ENCODE data around the gene USP5. TPM values are rescaled to one million over a fixed set of nuclear protein-coding genes. Genes with fewer than 3 reads are reported as not detected.

The USP5 gene
- total and polyA plus RNA-seq, 2 of the 8 experiments (the other 6 are each of a cell fraction or from before 2014, with no cell fraction given): 66.5 to 148 TPM

GRCh38 chr12:6873094-6874014 is 21.4 kb downstream of the USP5 start, which contains the start of gene SPSB2 (continued):
- no peak for TF ChIP-seq CHD7 (IDR thresholded peaks at IDR 0.05; ENCODE audit: insufficient replicate concordance, low read length)
- TF ChIP-seq USF2 (IDR thresholded peaks at IDR 0.05; ENCODE audit: low read length): no peak
- TF ChIP-seq POU5F1 (IDR thresholded peaks at IDR 0.05; ENCODE audit: low read depth, low read length): no peak
- TF ChIP-seq PHF8 (conservative IDR thresholded peaks at IDR 0.05; ENCODE audit: low read depth, low read length): peak; percentile 20
- TF ChIP-seq RBBP5 (IDR thresholded peaks at IDR 0.05; ENCODE audit: borderline replicate concordance, low read depth, low read length): no peak
- TF ChIP-seq ASH2L (IDR thresholded peaks at IDR 0.05; ENCODE audit: low read length): peak; percentile 55
- TF ChIP-seq KDM1A (IDR thresholded peaks at IDR 0.05; ENCODE audit: borderline replicate concordance, low read length): no peak
- TF ChIP-seq CTBP2 (IDR thresholded peaks at IDR 0.05; ENCODE audit: borderline replicate concordance, insufficient read depth, insufficient read length, low read length): no peak

Measured in H1 (cell line).